ENCODE data around the gene ANKRD40CL. TPM values are rescaled to one million over a fixed set of nuclear protein-coding genes. Genes with fewer than 3 reads are reported as not detected.

ANKRD40CL gene
- total RNA-seq, 1 donor from 2014 or later, result not detected

DNA sequence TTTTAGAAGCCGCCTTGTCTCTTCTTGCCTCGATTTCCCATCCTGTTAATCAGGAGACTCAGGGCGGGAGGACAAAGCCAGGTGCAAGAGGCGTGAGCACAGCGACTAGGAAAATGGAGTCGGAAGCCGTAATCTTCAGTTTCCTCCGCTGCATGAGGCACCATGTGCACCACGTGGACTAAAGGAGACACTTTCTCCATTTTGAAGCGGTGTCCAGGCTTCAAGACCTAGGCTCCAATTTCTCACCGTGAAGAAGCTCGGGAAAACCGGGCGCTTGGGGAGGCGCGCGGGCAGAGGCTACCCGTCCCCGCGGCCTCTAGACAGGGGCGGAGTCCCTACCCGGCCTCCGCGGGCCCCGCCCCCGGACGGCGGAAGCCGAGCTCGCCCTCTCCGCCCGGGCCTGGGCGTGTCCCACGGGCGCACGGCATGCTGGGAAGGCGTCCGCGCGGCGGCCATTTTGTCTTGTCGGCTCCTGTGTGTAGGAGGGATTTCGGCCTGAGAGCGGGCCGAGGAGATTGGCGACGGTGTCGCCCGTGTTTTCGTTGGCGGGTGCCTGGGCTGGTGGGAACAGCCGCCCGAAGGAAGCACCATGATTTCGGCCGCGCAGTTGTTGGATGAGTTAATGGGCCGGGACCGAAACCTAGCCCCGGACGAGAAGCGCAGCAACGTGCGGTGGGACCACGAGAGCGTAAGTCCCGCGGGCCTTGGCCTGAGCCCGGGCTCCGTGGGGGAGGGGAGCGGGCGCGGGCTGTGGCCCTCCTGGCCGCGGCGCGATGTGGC is 48.0 kb downstream of the ANKRD40CL start, which contains the start of gene LUC7L3:
Gene LUC7L3, plus strand, starts transcription at position 460 of the 780 bp plus-strand sequence. Its CDS starts 130 bp downstream, at position 590.
- intact Hi-C loops (cut with micrococcal nuclease), result loop anchor here (1.0 kb wide), 1 partner anchor 12 kb away; the partner anchor contains the start of gene ANKRD40

DNA sequence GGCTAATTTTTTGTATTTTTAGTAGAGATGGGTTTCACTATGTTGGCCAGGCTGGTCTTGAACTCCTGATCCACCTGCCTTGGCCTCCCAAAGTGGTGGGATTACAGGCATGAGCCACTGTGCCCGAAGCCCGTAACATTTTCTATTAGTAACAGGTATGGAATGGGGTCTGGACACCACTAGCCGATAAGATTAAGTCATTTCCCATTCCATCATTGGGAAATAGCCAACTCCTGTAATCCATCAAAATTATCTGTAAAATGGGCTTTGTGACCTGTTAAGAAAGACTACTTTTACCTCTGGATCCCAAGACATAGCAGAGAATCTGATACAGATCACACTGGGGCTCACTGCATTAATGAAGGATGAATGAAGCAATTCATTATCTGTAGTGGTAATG is 51.8 kb downstream of the ANKRD40CL start:
- intact Hi-C loops (cut with micrococcal nuclease), result no loop called here

DNA sequence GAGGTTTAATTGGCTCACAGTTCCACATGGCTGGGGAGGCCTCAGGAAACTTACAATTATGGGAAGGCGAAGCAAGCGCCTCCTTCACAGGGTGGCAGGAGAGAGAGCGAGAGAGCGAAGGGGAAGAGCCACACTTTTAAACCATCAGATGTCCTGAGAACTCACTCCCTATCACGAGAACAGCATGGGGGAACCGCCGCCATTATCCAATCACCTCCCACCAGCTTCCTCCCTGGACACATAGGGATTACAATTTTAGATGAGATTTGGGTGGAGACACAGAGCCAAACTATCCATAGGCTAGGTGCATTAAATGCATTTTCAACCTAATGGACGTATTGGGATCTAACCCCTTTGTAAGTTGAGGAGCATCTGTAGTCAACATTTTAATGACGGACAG is 54.7 kb downstream of the ANKRD40CL start:
- intact Hi-C loops (cut with micrococcal nuclease), result no loop called here

Other genes starting within 250 kb of the ANKRD40CL start
- gene EPN3, start 234.8 kb downstream of the ANKRD40CL start, total RNA-seq, result not detected in 2 replicates
- 13.5 and 14.5 TPM in 2 replicates for gene SPATA20, start 220.3 kb downstream of the ANKRD40CL start, total RNA-seq
- 0.02 TPM in 1 of 2 replicates, not detected in the other for gene CACNA1G, start 206.8 kb downstream of the ANKRD40CL start, total RNA-seq
- gene ABCC3, start 132.6 kb downstream of the ANKRD40CL start, total RNA-seq, result not detected in 2 replicates
- 35.9 and 38.4 TPM in 2 replicates for gene ANKRD40, start 59.6 kb downstream of the ANKRD40CL start, total RNA-seq
- gene LUC7L3, start 47.9 kb downstream of the ANKRD40CL start, total RNA-seq, result 110 and 114 TPM in 2 replicates
- not detected in 2 replicates for gene WFIKKN2, start 68.1 kb upstream of the ANKRD40CL start, total RNA-seq
- 32.6 and 34.3 TPM in 2 replicates for gene TOB1, start 98.8 kb upstream of the ANKRD40CL start, total RNA-seq